ENCODE data around the gene MIEF1.

The MIEF1 gene

DNA sequence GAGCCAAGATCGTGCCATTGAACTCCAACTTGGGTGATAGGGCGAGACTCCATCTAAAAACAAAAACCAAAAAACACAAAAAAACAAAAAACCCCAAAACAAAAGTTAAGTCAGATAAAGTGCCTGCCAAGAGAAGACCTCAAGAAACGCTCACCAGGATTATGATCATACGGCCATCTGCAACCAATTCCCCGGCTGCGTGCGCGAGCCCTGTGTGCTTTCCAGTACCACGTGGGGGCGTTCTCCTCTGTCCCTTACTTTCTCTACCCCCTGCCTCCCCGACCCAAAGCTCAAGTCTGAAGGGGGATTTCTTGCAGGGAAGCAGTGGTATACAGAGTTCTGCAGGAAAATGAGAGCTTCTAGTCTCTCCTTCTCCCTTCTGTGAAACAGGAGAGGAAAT, 41.0 kb downstream of the MIEF1 start:
- no peak overlapping the region for H3K4me3 ChIP-seq
- H3K27ac ChIP-seq: no peak overlapping the region

- Histone ChIP-seq H3K27ac (no peak overlapping the region), H3K4me3 (no peak overlapping the region)
These were observed 43.6 kb downstream of the MIEF1 start for GRCh38 chr22:39545386-39546365.

GRCh38 chr22:39546889-39547586, 44.9 kb downstream of the MIEF1 start:
- no peak overlapping the region for H3K4me3 ChIP-seq
- no peak overlapping the region for H3K27ac ChIP-seq

GRCh38 chr22:39547587-39547947, 45.5 kb downstream of the MIEF1 start:
- Histone ChIP-seq H3K27ac (no peak overlapping the region), H3K4me3 (no peak overlapping the region)

GRCh38 chr22:39553429-39553828, 51.3 kb downstream of the MIEF1 start:
- Histone ChIP-seq H3K27ac (no peak overlapping the region), H3K4me3 (no peak overlapping the region)

- H3K27ac ChIP-seq: no peak overlapping the region
- no peak overlapping the region for H3K4me3 ChIP-seq
These were observed 52.1 kb downstream of the MIEF1 start for GRCh38 chr22:39554151-39554550.

- Histone ChIP-seq H3K4me3 (peak overlapping the region in 1 of 7 experiments; percentile 21), H3K27ac (no peak overlapping the region)
These were observed 55.1 kb downstream of the MIEF1 start for GRCh38 chr22:39556970-39557841.

- no peak overlapping the region for H3K4me3 ChIP-seq
These were observed 56.2 kb downstream of the MIEF1 start for GRCh38 chr22:39558254-39558727.

DNA sequence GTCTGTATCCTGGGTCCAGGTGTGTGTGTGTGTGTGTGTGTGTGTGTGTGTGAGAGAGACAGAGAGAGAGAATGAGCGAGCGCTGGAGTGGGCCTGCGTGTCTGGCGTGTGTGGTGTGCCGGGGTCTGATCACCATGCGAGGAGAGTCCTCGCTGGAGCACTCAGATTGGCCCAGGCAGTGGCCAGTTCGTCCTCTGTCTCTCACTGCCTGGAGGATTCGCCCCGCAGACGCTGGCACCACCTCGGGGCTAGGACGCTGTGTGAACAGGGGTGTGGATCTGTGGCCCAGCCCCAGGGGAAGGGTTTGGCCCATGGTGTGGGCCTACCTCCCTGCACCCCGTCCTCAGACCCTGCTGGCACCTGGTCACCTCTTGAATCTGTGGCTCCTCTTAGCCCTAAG, 56.9 kb downstream of the MIEF1 start:
- no peak overlapping the region for H3K27ac ChIP-seq
- H3K4me3 ChIP-seq: no peak overlapping the region

More at GRCh38 chr22:39558254-39558727, 56.2 kb downstream of the MIEF1 start:
- no peak overlapping the region for H3K27ac ChIP-seq

- Histone ChIP-seq H3K27ac (no peak overlapping the region), H3K4me3 (no peak overlapping the region)
These were observed 57.5 kb downstream of the MIEF1 start for GRCh38 chr22:39559456-39560105.

- Histone ChIP-seq H3K4me3 (no peak overlapping the region), H3K27ac (no peak overlapping the region)
These were observed 58.0 kb downstream of the MIEF1 start for GRCh38 chr22:39560127-39560526.

GRCh38 chr22:39562839-39563489, 60.9 kb downstream of the MIEF1 start:
- no peak overlapping the region for H3K27ac ChIP-seq
- H3K4me3 ChIP-seq: no peak overlapping the region

- no peak overlapping the region for H3K4me3 ChIP-seq
- H3K27ac ChIP-seq: no peak overlapping the region
These were observed 61.7 kb downstream of the MIEF1 start for GRCh38 chr22:39563571-39564428.

DNA sequence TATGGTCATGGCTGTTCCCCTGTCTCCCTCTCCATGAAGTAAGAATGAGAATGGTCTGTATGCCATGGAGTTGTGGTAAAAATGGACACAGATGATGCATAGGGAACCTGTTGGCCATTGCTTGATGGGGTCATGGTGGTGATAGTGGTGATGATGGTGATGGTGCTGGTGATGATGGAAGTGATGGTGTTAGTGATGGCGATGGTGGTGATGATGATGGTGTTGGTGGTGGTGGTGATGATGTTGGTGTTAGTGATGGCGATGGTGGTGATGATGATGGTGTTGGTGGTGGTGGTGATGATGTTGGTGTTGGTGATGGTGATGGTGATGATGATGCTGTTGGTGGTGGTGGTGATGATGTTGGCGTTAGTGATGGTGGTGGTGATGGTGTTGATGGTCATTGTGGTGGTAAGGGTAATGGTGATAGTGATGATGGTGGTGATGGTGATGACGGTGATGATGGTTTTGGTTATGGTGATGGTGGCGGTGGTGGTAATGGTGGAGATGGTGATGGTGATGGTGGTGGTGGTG, 63.4 kb downstream of the MIEF1 start:
- no peak overlapping the region for H3K4me3 ChIP-seq
- H3K27ac ChIP-seq: no peak overlapping the region

DNA sequence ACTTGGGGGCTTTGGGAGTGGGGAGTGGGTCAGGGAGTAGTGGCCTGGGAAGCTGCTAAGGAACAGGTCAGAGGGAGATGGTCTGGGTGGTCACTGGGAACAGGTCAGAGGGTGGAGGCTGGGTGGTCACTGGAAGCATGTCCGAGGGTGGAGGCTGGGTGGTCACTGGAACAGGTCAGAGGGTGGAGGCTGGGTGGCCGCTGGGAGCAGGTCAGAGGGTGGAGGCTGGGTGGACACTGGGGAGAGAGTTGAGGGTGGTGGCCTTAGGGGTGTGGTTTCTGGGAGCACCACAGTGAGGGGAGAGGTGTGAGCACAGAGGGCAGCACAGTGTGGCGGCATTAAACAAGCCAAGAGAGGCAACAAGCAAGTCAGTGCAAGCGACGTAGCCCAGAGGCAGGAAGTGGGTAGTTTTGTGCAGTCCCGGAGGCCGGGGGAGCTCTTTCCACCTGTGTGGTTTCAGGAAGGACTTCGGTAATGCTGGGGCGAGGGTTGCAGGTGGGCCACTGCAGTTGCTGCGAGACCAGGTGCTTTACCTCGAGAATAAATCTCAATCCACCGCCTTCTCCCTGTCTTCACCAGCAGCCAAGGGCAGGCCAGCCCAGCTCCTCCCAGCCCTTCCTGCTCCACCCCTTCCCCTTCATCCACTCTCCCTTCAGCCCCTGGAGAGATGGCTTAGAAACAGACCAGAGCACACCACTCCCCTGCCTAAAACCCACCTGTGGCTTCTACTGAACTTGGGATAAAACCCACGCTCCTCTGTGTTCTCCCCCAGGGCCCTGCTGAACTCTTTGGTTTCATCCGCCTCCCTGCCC, 65.3 kb downstream of the MIEF1 start:
- no peak overlapping the region for H3K27ac ChIP-seq
- no peak overlapping the region for H3K4me3 ChIP-seq
